DMS 273 treated with DMSO at 0.1 percent for 48 hours (cell line): ENCODE data around the gene ZBTB44.

ENCODE experiments used
- DNase-seq: peaks from one replicate; lab custom pipeline; 2025; lab: John Stamatoyannopoulos, UW

ZBTB44 gene

DNA sequence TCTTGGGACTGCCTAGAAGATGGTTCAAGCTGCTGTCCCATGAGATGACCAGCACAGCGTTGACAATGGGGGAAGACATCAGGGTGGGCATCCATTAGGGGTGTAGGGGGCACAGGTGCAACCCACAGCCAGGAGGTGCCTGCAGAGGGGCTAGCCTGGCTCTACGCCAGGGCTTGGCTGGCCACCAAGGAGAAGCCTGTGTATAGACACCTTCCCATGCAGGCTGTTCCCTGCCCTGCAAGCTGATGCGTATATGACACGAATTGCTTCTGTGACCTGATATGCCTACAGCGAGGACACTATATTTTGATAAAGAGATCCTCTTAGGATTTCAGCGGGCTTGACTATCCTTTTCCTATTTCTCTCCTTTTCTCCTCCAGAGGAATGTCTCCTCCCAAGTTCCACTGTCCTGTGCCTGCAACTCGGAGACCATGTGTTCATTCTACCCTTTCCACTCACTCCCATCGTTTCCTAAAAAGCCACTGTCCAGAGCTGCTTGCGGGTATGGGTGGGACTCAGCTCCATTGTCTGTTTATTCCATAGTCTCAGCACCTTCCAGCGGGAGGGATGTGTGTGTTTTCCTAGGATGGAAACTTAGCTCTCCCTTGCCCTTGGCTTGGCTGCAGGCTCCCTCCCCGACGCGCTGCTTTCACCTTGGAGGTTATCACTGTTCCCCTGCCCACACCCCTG is 99.0 kb downstream of the ZBTB44 start:
- DNase-seq, result no peak

DNA sequence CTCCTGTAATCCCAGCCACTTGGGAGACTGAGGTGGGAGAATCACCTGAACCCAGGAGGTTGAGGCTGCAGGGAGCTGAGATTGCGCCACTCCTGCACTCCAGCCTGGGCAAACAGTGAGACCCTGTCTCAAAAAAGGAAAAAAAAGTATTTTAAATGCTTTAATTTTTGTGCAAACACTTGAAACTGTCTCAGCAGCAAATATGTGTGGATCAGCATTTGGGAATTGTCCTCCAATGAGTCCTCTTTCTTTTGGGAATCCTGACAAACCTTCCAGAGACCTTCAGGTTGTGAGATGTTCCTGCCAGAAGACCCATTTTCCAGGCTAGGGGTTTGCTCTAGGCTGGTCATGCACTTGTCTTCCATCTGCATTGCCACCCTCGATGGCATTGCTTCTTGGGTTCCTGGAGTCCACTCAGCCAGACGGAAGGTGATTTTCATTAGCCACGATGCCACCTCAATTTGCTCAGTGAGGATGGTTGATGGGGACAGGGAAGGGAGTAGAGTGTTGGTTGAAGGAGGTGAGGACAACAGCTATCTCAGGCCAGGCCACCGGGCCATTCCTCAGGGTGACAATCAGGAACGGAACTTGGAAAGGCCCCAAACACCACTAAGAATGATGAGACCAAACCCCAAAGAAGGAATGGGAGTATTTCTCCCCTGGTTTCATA is 99.7 kb downstream of the ZBTB44 start:
- no peak for DNase-seq

DNA sequence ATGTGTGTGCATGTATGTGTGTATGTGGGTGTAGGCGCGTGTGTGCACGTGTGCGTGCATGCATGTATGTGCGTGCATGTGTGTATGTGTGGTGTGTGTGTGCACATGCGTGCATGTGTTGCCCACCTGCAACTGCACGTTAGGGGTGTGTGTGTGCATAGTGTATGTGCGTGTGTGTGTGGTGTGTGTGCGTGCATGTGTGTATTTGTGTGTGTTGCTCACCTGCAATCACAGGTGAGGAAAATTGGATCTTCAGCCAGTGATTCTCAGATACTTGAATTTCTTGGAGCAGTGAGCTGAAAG is 100.8 kb downstream of the ZBTB44 start:
- no peak for DNase-seq

DNA sequence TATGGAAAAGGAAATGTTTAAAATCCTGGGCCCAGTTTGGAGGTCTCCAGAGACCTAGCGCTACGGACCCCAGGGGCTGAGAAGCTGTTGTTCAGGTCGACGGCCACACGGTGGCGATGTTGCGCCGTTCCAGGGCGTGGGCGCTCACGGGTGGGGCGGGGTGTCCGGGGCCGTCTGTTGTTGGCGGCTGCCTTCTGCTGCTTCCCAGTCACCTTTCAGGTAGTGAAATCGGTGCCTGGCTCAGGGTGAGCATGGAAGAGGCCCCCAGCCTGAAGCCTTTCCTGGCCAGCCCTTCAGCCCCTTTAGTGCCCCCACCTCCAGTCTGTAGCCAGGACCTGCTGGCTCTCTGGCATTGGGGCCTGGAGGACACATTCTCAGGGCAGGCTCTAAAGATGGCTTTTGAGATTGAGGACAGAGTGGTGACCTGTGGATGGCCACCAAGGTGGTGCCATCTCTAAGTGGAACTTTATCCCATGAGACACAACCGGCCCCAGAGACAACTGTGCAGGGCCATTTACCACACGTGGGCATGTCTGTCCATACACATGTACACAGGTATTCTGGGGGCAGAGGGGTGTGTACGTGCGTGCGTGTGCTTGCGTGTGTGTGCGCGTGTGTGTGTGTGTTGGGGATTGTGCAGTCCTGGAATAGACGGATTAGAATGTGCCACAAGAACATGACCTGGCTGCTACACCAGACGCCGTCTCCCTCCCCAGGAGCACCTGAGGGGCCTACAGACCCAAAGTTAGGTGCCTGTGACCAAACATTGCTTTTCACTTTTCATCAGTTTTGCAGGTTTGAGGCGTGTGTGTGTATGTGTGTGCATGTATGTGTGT is 101.4 kb downstream of the ZBTB44 start:
- no peak for DNase-seq

DNA sequence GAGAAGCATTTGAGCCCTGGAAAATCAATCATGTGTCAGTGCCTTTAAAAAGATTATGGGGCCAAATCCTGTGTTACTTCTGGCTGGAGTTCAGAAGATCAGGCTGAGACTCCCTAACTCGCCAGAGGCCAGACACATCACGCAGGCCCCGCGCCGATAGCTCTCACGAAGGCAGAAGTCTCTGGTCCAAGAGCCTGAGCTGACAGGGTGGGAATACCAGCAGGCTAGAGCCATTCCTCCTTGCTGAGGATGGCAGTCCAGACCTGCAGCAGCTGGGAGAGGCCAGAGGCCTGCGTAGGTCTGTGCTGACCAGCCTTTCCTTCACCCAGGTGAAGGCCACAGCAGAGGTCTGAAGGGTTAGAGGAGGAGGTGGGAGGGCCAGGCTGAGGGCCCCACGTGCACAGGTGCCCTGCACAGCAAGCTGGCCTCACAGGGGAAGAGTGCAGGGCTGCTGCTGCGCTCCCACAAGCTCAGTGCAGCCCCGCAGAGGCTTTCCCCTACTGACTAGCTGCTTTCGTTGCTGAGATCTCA is 102.2 kb downstream of the ZBTB44 start:
- DNase-seq, result no peak

DNA sequence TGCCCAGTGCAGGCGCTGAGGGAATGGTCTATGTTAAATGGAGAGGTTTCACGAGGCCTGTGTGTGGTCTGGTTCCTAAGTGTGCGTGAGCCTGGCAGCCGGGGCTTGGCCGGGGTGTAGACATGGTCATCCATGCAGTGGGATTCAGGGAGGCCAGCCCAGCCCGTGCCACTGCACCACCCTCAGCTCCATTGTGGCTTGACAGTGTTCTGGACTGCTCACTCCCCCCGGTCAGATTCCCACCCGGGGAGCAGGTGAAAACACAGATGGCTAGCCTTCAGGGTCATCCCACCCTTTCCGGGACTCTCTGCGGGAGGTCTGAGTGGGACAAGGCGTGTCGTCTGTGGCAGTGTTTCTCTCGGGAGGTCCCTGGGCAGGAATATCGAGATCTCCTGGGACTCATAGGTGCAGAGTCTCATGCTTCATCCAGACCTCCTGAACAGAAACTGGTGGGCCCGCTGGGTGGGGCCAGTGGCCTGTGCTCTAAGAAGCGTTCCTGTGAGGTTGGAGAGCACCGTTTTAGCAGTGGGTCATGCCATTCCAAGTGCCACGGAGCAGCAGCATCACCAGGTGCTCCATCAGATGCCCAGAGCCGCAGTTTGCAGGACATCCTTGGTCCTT is 102.8 kb downstream of the ZBTB44 start:
- no peak for DNase-seq

DNA sequence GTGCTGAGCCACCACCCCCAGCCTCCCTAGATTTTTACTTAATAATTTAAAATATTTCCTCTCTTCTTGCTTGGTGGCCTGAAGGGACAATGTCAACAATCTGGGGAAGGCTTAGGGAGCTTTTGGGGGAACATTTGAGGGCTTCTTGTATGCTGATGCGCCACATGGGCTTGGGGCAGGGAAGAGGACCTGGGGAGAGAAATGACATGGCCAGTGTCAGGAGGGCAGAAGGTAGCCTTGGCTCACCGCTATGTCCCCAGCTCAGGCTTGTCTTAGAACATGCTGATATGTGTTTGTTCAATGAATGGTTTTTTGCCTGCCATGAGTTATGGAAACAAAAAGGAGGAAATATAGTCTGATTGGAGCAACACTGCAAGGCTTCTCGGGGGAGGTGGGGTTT is 103.6 kb downstream of the ZBTB44 start:
- no peak for DNase-seq

DNA sequence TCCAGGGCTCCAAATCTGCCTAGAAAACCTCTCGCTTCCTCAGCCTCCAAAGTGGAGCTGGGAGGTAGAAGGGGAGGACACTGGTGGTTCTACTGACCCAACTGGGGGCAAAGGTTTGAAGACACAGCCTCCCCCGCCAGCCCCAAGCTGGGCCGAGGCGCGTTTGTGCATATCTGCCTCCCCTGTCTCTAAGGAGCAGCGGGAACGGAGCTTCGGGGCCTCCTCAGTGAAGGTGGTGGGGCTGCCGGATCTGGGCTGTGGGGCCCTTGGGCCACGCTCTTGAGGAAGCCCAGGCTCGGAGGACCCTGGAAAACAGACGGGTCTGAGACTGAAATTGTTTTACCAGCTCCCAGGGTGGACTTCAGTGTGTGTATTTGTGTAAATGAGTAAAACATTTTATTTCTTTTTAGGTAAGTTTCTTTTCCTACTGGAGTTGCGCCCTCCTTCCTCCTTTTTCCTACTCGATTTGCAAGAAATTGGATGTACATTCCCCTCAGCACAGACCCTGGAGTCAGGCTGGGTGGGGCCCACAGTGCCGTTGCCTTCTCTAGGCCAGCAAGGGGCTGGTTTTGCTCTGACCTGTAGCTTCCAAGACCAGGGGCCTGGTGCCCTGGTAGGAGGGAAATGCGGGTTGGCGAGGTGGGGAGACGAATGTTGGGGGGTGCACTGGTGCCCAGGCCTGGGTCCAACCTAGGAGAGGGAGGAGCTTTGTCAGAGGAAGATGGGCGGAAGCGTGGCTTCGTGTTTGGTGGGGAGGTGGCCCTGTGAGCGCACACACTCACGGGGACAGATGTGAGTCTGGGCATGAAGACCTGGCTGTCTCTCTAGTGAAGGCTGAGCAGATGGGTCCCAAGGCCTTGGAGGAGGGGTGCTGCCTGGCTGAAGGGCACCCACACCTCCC is 104.5 kb downstream of the ZBTB44 start:
- DNase-seq, result no peak

DNA sequence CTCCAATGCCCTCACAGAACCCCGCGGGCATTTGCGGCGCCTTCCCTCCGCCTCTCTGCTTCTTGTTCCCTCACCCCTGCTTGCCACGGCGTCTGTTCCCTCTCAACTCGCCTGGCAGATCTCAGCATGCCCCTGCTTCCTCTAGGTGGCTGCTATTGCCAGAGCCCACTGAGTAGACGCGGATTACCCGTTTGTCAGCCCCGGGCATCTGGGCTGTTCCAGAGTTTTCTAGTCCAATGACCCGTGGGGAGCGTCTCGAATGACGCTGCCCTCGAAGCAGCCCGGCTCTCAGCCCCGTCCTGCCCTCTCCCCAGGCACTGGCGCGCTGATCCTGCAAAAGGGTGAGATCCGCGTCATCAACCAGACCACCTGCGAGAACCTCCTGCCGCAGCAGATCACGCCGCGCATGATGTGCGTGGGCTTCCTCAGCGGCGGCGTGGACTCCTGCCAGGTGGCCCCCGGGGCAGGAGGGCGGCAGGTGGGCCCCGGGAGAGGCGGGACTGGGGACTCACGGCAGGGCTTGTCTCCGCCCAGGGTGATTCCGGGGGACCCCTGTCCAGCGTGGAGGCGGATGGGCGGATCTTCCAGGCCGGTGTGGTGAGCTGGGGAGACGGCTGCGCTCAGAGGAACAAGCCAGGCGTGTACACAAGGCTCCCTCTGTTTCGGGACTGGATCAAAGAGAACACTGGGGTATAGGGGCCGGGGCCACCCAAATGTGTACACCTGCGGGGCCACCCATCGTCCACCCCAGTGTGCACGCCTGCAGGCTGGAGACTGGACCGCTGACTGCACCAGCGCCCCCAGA is 105.4 kb downstream of the ZBTB44 start:
- no peak for DNase-seq

DNA sequence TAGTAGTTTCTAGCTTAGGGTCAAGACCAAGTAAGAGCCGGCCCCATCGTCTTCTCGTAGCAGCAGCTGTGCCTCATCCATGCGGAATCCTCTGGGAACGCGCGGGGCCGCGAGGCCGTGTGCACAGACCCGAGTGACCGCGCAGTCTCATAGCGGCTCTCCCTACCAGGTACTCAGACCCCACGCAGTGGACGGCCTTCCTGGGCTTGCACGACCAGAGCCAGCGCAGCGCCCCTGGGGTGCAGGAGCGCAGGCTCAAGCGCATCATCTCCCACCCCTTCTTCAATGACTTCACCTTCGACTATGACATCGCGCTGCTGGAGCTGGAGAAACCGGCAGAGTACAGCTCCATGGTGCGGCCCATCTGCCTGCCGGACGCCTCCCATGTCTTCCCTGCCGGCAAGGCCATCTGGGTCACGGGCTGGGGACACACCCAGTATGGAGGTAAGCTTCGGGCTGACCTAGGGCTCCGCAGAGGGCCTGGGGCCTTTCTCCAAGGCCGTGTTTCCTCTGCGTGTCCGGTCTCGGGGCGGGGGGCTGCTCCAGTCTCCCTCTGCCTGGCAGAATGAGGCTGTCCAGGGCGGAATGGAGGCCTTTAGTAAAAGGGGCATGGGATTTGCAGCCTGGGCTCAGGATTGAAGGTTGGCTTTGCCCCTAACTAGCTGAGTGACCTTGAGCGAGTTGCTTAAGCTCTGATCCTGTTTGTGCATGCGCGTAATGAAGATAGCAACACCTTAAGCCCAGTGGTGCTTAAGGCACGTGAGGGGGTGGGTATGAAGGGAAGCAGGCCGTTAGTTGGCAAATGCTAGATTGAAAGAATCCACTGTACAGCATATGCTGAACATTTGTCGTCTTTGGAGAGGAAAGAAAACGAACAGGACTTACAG is 106.2 kb downstream of the ZBTB44 start:
- DNase-seq, result no peak

DNA sequence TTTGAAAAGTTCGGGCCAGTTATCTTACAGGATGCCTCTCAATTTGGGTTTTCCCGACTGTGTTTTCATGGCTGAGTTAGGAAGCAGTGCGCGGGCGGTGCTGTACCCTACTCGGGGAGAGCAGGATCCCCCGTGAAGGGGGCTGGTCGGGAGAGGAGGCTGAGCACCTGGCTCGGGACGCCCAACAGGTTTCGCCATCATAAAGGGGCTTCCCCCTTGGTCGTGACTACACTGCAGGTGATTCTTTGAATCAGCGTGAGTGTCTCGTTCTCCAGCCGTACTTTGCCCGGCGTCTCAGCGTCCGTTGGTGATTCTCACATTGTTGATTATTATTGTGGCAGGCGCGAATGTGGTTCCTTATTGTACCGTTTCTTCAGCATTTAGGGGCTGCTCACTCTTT is 108.6 kb downstream of the ZBTB44 start:
- no peak for DNase-seq

DNA sequence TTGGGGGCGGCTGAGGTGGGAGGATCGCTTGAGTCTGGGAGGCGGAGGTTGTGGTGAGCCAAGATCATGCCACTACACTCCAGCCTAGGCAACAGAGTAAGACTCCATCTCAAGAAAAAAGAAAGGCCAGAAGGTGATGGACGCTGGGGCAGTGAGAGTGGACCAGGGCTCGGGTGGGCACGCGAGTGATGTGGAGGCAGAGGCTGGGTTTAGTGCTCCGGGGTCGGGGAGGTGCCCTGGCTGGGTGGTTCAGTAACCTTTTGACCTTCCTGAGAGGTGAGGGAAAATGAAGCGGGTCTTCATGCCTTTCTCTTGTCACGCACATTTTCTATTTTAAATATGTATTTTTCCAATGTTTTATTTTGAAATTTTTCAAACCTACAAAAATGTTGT is 110.0 kb downstream of the ZBTB44 start:
- DNase-seq, result no peak

DNA sequence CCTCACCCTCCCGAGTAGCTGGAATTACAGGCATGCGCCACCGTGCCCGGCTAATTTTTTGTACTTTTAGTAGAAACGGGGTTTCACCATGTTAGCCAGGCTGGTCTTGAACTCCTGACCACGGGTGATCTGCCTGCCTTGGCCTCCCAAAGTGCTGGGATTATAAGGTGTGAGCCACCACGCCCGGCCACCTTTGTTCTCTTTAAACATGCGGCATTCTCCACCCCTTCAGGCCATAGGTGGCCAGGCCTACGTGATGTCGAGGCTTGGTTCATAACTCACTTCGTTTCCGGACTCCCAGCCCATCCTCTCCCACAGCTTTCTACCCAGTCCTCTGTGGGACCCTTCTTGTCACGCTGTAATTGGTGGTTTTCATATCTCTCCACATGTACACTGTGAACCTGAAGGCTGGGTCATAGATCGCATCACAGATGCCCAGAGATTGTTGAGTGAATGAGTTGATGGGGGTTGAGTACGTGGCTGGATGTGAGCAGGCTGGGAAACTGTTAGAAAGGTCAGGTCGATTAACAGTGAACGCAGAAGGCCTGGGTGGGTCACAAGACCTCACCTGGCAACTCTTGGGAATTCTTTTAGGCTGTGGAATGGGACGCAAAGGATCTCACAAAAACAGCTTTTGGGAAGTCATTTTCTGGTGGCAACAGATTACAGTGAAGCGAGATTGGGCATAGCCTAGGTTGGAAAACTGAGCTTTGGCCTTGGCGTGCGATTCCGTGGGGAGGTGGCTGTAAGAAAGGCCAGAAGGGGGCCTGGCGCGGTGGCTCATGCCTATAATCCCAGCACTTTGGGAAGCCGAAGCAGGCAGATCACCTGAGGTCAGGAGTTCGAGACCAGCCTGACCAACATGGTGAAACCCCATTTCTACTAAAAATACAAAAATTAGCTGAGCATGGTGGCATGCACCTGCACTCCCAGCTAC is 110.7 kb downstream of the ZBTB44 start:
- DNase-seq, result no peak

DNA sequence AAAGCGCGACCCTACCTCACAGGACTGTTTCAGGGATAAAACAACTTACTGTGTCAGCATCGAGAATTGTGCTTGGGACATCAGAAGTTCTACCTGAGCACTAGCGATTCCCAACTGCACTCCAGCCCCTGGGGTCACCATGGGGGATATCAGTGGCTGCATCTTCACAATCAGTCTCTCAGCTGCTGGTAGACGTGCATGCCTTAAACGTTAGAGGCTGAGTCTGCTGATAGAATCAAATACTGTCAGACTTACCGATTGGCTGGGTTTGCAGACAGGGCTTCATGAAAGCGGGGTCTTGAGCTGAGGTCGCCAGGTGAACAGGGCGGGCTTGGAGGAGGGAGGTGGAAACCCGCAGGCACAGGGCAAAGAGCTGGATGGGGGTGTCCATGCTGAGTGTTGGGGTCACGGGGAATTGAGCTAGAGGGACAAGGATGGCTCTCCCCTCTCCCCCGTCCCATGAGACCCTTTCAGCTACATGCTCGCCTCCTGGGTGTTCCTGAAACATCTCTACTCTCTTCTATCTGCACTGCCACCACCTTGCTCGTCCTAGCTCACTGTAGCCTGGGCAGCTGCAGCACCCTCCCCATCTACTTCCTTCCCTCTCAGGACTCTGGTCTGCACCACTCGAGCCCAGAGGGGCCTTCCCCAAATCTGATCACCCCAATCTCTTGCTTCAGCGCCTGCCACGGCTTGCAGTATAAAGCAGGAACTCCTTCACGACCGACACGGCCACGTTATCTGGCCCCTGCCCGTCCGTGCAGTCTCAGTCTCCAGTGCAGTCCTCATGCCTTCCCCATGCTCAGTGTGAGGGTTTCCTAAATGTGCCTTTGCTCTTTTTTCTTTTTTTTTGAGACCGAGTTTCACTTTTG is 111.7 kb downstream of the ZBTB44 start:
- DNase-seq, result no peak

DNA sequence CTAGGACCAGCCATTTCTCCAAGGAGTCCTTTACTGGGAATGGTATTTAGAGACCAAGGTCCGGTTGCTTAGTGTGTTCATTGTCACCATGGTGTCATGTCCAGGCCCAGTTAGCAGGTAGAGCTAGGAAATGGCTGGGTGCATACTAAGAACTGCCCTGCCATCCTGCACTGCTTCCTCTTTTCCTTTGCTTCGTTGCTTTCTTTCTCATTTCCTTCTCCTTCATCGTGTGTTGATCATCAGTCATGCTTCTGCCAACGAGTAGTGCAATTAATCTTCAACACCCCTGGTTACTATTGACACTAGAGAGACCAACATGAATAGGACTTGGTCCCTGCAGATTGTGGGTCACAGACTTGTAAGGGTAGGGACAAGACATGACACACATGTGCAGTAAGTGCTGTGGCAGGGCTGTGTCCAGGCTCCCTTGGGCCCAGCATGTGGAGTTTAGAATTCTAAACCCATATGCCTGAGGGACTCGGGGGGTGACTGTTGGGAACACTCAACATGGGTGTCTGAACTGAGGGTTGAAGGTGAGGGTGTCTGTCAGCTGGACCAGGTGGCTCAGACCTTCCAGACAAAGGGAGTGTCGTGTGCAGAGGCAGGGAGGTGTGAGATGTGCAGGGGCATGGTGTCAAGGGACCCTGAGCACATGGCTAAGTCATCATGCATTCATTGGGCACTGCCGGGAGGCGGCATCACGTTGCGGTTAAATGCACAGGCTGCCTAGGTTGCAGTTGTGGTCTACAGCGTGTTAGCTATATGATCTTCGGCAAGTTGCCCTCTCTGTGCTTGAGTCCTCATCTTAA is 112.5 kb downstream of the ZBTB44 start:
- DNase-seq, result no peak

DNA sequence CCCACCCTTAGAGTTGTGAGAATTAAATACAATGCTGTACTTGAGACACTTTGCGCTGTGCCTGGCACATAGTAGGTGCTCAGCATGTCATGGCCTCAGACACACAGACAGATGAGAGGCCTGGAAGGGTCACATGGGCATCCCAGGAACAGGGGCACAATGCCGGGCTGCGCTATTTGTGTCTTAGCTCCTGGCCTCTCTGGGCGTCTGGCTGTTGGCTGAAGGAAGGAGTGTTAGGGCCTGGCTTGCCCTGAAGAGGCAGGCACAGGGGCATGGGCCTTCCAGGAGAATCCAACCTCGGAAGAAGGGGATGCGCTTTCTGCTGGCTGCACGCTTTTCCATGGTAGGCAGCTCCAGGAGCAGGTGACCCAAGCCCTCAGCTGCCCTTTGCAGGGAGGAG is 113.7 kb downstream of the ZBTB44 start:
- DNase-seq, result no peak

DNA sequence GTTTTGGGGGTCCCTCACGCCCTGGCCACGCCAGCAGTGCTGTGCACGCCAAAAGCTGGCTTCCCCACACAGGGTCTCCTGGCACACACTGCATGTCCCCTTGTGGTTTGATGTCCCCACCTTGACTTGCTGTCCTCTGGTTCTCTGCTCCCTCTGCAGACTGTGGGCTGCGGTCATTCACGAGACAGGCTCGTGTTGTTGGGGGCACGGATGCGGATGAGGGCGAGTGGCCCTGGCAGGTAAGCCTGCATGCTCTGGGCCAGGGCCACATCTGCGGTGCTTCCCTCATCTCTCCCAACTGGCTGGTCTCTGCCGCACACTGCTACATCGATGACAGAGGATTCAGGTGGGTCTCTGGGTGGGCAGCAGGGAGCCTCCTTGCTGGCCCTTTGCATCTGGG is 114.9 kb downstream of the ZBTB44 start:
- no peak for DNase-seq
